Activated CD8-positive, alpha-beta T cell treated with anti-CD3 and anti-CD28 coated beads, Interleukin-2, amount 10 ng/mL, durations not matched to agents 7 days and 5 days (primary cell): Measurements from ENCODE around the gene MSI2. TPM values are rescaled to one million over a fixed set of nuclear protein-coding genes. Genes with fewer than 3 reads are reported as not detected.

Experiments
- ATAC-seq: fragments of 150-1000 bp; cut with Tn5 transposase; one replicate; pipeline ENCODE4 v1.10.0; 2021; ENCODE audit warnings: moderate library complexity
- CTCF ChIA-PET: fragments of 350-600 bp; sonication (Branson Sonifier 250); formaldehyde crosslinking; loops from one replicate; lab custom pipeline; 2021; ENCODE audit warnings: antibody characterized with exemption; lab: Charles Lee
- POLR2A ChIA-PET: fragments of 350-600 bp; sonication (Branson Sonifier 250); formaldehyde crosslinking; loops from one replicate; lab custom pipeline; 2021; ENCODE audit warnings: antibody characterized with exemption; lab: Charles Lee
- DNase-seq: peaks from one replicate; pipeline ENCODE4 v3.0.0-alpha.2; 2020
- H3K27ac Mint-ChIP-seq: one replicate; pipeline ENCODE4 v1.8.0; 2021; ENCODE audit warnings: mild to moderate bottlenecking, mixed read lengths
- H3K27me3 Mint-ChIP-seq: one replicate; pipeline ENCODE4 v1.8.0; 2021; ENCODE audit warnings: low read depth, mixed read lengths
- H3K36me3 Mint-ChIP-seq: one replicate; pipeline ENCODE4 v1.8.0; 2021; ENCODE audit warnings: low read depth, mixed read lengths
- H3K4me1 Mint-ChIP-seq: one replicate; pipeline ENCODE4 v1.8.0; 2021; ENCODE audit warnings: low read depth, mixed read lengths
- H3K4me3 Mint-ChIP-seq: one replicate; pipeline ENCODE4 v1.8.0; 2021; ENCODE audit warnings: mild to moderate bottlenecking, mixed read lengths
- H3K9me3 Mint-ChIP-seq: one replicate; pipeline ENCODE4 v1.8.0; 2022; ENCODE audit warnings: mixed read lengths; ENCODE audit not compliant: insufficient read depth
- total RNA-seq, 2 experiments: library from RNA; stranded (reverse); gene quantifications; one replicate each; pipeline ENCODE4 v1.2.3, GENCODE V29; 2021

MSI2 gene
- total RNA-seq, 2 experiments from 2014 or later: 123 to 125 TPM

GRCh38 chr17:57332501-57332900, 76.2 kb downstream of the MSI2 start:
- H3K27ac Mint-ChIP-seq: no peak overlapping the region
- H3K27me3 Mint-ChIP-seq: no peaks in the 10 kb centered on the region
- DNase-seq (no peak), ATAC-seq (no peak)
- no peak overlapping the region for H3K4me3 Mint-ChIP-seq
- H3K4me1 Mint-ChIP-seq: peaks cover 24% of the 10 kb centered on the region
- ChIA-PET POLR2A (no interaction called here), CTCF (no interaction called here)
- H3K36me3 Mint-ChIP-seq: peaks cover 27% of the 10 kb centered on the region
- no peaks in the 10 kb centered on the region for H3K9me3 Mint-ChIP-seq

DNA sequence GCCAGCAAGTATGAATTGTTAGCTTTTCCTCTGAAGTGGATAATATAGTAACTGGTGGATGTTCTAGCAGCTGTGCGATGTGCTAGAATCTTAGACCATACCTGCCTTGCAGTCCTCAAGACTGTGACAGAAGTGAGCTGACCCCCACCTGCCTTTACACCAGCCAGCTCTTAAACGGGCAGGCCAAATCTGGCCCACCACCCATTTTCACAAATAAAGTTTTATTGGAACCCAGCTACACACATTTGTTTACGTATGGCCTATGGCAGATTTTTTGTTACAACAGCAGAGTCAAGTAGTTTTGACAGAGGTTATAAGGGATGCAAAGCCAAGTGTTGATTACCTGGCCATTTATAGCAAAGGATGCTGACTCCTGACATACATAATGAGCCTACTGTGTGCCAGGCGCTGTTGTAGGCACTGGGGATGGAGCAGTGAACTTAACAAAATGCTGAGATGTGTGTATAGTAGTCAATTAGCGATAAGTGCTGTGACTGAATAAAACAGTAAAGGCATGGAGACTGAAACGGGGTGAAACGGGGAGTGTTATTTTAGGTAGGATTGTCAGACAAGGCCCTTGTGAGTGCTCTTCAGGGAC, 79.0 kb downstream of the MSI2 start:
- Mint-ChIP-seq H3K4me3 (no peak overlapping the region), H3K36me3 (peaks cover 28% of the 10 kb centered on the region), H3K27me3 (no peaks in the 10 kb centered on the region), H3K9me3 (no peaks in the 10 kb centered on the region), H3K27ac (peak overlapping the region; percentile 7), H3K4me1 (peaks cover 40% of the 10 kb centered on the region)
- no peak for ATAC-seq
- ChIA-PET POLR2A (no interaction called here), CTCF (no interaction called here)
- no peak for DNase-seq

GRCh38 chr17:57337390-57337789, 81.1 kb downstream of the MSI2 start:
- peaks cover 56% of the 10 kb centered on the region for H3K4me1 Mint-ChIP-seq
- ChIA-PET CTCF (interaction anchor here (1.8 to 1.9 kb wide), 2 partner anchors 94 to 95 kb away, joined by 6 to 8 read pairs; no protein-coding TSS in a partner anchor), POLR2A (interaction anchor here (0.7 kb wide), 1 partner anchor 80 kb away, joined by 3 read pairs; no protein-coding TSS in a partner anchor)
- H3K27me3 Mint-ChIP-seq: no peaks in the 10 kb centered on the region
- no peaks in the 10 kb centered on the region for H3K9me3 Mint-ChIP-seq
- peaks cover 33% of the 10 kb centered on the region for H3K36me3 Mint-ChIP-seq
- ATAC-seq (no peak), DNase-seq (no peak)
- H3K27ac Mint-ChIP-seq: no peak overlapping the region
- no peak overlapping the region for H3K4me3 Mint-ChIP-seq

- Mint-ChIP-seq H3K27me3 (no peaks in the 10 kb centered on the region), H3K4me3 (peak overlapping the region; percentile 48), H3K36me3 (peaks cover 36% of the 10 kb centered on the region), H3K4me1 (peaks cover 56% of the 10 kb centered on the region), H3K27ac (peak overlapping the region; percentile 56), H3K9me3 (no peaks in the 10 kb centered on the region)
- ChIA-PET POLR2A (no interaction called here), CTCF (interaction anchor here (1.9 kb wide), 1 partner anchor 96 kb away, joined by 6 read pairs; no protein-coding TSS in a partner anchor)
- peak; percentile 70 for ATAC-seq
- DNase-seq: peak; percentile 36
Observed at GRCh38 chr17:57338257-57338914, 82.1 kb downstream of the MSI2 start.

DNA sequence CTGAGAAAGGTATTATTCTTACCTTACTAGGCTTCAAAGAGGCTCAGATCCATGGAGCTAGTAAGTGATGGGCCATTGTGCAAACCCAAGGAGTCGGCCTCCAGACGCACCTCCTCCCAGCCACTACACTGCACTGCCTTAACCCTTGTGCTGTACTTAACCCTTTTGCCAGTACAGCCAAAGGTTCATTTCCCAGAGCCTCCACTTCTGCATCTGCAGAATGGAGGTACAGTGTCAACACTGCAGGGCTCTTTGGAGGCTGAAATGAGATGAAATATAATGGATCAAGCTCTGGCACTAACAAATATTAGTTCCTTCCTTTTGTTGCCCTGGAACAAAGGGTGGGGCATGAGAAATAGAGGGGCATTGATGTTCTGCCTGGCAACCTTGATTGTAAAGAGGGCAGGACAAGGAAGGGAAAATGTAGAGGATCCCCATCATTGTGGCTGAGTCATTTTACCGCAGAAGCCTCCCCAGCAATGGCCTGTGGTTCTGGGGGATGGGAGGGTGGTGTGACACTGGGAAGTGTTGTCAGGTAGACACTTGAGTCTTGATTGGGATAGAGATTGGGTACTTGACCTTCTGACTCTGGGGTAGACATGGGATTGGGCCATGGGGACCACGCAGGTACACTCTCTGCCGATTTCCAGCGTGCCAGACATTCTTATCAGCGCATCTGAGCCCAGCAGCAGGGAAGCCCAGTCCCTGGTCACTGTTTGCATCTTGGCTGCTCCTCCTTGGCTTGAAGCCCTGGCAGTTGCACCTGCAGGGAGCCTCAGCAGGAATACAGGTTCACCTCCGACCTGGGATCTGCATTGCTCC, 84.0 kb downstream of the MSI2 start:
- H3K36me3 Mint-ChIP-seq: peaks cover 42% of the 10 kb centered on the region
- ChIA-PET POLR2A (no interaction called here), CTCF (interaction anchor here (1.7 kb wide), 1 partner anchor 98 kb away, joined by 4 read pairs; no protein-coding TSS in a partner anchor)
- H3K4me1 Mint-ChIP-seq: peaks cover 56% of the 10 kb centered on the region
- no peak for DNase-seq
- H3K4me3 Mint-ChIP-seq: no peak overlapping the region
- no peaks in the 10 kb centered on the region for H3K9me3 Mint-ChIP-seq
- ATAC-seq: no peak
- H3K27ac Mint-ChIP-seq: no peak overlapping the region
- H3K27me3 Mint-ChIP-seq: no peaks in the 10 kb centered on the region

GRCh38 chr17:57341611-57342540, 85.6 kb downstream of the MSI2 start:
- ATAC-seq: no peak
- POLR2A ChIA-PET: no interaction called here
- CTCF ChIA-PET: interaction anchor here (1.0 to 1.7 kb wide), 6 partner anchors 9 to 406 kb away, joined by 3 to 5 read pairs (median 3); no protein-coding TSS in a partner anchor
- Mint-ChIP-seq H3K27ac (no peak overlapping the region), H3K27me3 (no peaks in the 10 kb centered on the region), H3K36me3 (peaks cover 41% of the 10 kb centered on the region), H3K4me1 (peaks cover 49% of the 10 kb centered on the region), H3K4me3 (no peak overlapping the region), H3K9me3 (no peaks in the 10 kb centered on the region)
- no peak for DNase-seq

- no peak for ATAC-seq
- H3K27ac Mint-ChIP-seq: no peak overlapping the region
- H3K9me3 Mint-ChIP-seq: no peaks in the 10 kb centered on the region
- POLR2A ChIA-PET: no interaction called here
- H3K27me3 Mint-ChIP-seq: no peaks in the 10 kb centered on the region
- peaks cover 49% of the 10 kb centered on the region for H3K36me3 Mint-ChIP-seq
- peaks cover 38% of the 10 kb centered on the region for H3K4me1 Mint-ChIP-seq
- no peak overlapping the region for H3K4me3 Mint-ChIP-seq
- no peak for DNase-seq
- CTCF ChIA-PET: interaction anchor here (1.0 kb wide), 2 partner anchors 99 to 405 kb away, joined by 3 read pairs; no protein-coding TSS in a partner anchor
Observed at GRCh38 chr17:57342963-57343589, 86.8 kb downstream of the MSI2 start.

- no peaks in the 10 kb centered on the region for H3K9me3 Mint-ChIP-seq
- ChIA-PET CTCF (no interaction called here), POLR2A (no interaction called here)
- ATAC-seq: no peak
- H3K36me3 Mint-ChIP-seq: peaks cover 52% of the 10 kb centered on the region
- no peak overlapping the region for H3K27ac Mint-ChIP-seq
- H3K4me3 Mint-ChIP-seq: no peak overlapping the region
- no peak for DNase-seq
- H3K4me1 Mint-ChIP-seq: peaks cover 32% of the 10 kb centered on the region
- no peaks in the 10 kb centered on the region for H3K27me3 Mint-ChIP-seq
Observed at GRCh38 chr17:57343717-57344116, 87.4 kb downstream of the MSI2 start.

DNA sequence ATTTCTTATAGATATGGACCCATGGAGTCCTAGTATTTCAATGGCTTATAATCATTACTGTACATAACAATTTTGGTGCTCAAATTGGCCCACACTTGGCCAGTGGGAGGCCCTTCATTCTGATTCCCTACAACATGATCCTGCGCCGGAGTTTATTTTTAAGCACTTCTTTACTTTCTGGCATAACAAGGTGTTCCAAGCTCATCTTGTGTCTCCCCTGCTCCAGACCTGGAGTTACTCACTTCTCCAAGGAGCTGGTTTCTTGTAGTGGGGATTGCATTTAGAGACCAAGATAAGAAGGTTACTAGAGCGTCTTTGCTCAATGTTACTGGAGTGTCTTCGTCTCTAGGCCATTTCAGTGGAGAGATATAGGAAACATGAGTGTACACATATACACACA, 87.9 kb downstream of the MSI2 start:
- Mint-ChIP-seq H3K9me3 (no peaks in the 10 kb centered on the region), H3K27ac (no peak overlapping the region), H3K36me3 (peaks cover 53% of the 10 kb centered on the region), H3K4me3 (no peak overlapping the region), H3K27me3 (no peaks in the 10 kb centered on the region), H3K4me1 (peaks cover 26% of the 10 kb centered on the region)
- CTCF ChIA-PET: no interaction called here
- POLR2A ChIA-PET: no interaction called here
- DNase-seq (no peak), ATAC-seq (no peak)

GRCh38 chr17:57349541-57350247, 93.4 kb downstream of the MSI2 start:
- peaks cover 15% of the 10 kb centered on the region for H3K4me1 Mint-ChIP-seq
- no peak overlapping the region for H3K27ac Mint-ChIP-seq
- DNase-seq: no peak
- H3K9me3 Mint-ChIP-seq: no peaks in the 10 kb centered on the region
- no peak overlapping the region for H3K4me3 Mint-ChIP-seq
- peaks cover 47% of the 10 kb centered on the region for H3K36me3 Mint-ChIP-seq
- ATAC-seq: no peak
- POLR2A ChIA-PET: no interaction called here
- no peaks in the 10 kb centered on the region for H3K27me3 Mint-ChIP-seq
- CTCF ChIA-PET: interaction anchor here (1.6 to 1.7 kb wide), 2 partner anchors 8 to 106 kb away, joined by 3 read pairs; no protein-coding TSS in a partner anchor
